Lower lobe of right lung (tissue), 2 donors: Measurements from ENCODE around the gene CCNT2. TPM values are rescaled to one million over a fixed set of nuclear protein-coding genes. Genes with fewer than 3 reads are reported as not detected.
"Not testable (repeated sequence)": the region's sequence is repeated elsewhere in the genome, so short reads cannot be mapped to it uniquely, and the experiment has no call there.

Experiments used
- ATAC-seq, 2 donors: fragments of 200-7000 bp; cut with Tn5 transposase; one replicate each; pipeline ENCODE4 v1.9.1; 2020 to 2022; ENCODE audit warnings: mild to moderate bottlenecking in 2 of 2, moderate library complexity in 2 of 2
- DNase-seq: peaks from one replicate; pipeline ENCODE4 v3.0.0-alpha.2; 2020
- H3K27ac ChIP-seq: fragments of 200-600 bp; one replicate; pipeline ENCODE4 v1.8.0; 2022
- H3K27me3 ChIP-seq: fragments of 200-600 bp; one replicate; pipeline ENCODE4 v1.8.0; 2022; ENCODE audit warnings: low read depth
- H3K36me3 ChIP-seq: fragments of 200-600 bp; one replicate; pipeline ENCODE4 v1.8.0; 2022; ENCODE audit warnings: mild to moderate bottlenecking
- H3K4me1 ChIP-seq: fragments of 200-600 bp; one replicate; pipeline ENCODE4 v1.8.0; 2022
- H3K4me3 ChIP-seq: fragments of 200-600 bp; one replicate; pipeline ENCODE4 v1.8.0; 2022; ENCODE audit warnings: mild to moderate bottlenecking
- H3K9me3 ChIP-seq: fragments of 200-600 bp; one replicate; pipeline ENCODE4 v1.8.0; 2022
- CTCF ChIP-seq: fragments of 200-600 bp; IDR thresholded peaks from one replicate; pipeline ENCODE4 v1.8.0; 2022; ENCODE audit warnings: antibody characterized with exemption, mild to moderate bottlenecking
- intact Hi-C: fragments of 100-400 bp; cut with DNase I; formaldehyde crosslinking; loops from one replicate; pipeline ENCODE4 v1.11.0; 2022
- total RNA-seq: library from RNA; stranded (reverse); fragmentation: NEBNext Ultra II Directional; extraction: Animal tissue kit (Norgen Biotek cat#: 25700); gene quantifications from one replicate; pipeline ENCODE4 v1.2.1, GENCODE V29; 2021
- donor health status: DM: no; HTN: yes; CAD: no; lungs with severe emphysema.

CCNT2 gene
- total RNA-seq, 1 donor from 2014 or later: 44.0 TPM

- Histone ChIP-seq H3K27ac (no peak overlapping the region), H3K4me1 (no peaks in the 10 kb centered on the region), H3K9me3 (no peaks in the 10 kb centered on the region), H3K36me3 (peaks cover 61% of the 10 kb centered on the region), H3K4me3 (no peak overlapping the region), H3K27me3 (no peaks in the 10 kb centered on the region)
- ATAC-seq (peak in 1 of 2 donors; percentile 18), DNase-seq (no peak)
- TF ChIP-seq CTCF: no peak
- intact Hi-C loops: no loop called here
Measured at GRCh38 chr2:134957477-134957876, 38.9 kb downstream of the CCNT2 start.

- H3K9me3 ChIP-seq, H3K4me1 ChIP-seq, H3K27me3 ChIP-seq, H3K36me3 ChIP-seq, DNase-seq, H3K4me3 ChIP-seq, ATAC-seq, H3K27ac ChIP-seq, intact Hi-C loops: not testable (repeated sequence)
Measured at GRCh38 chr2:134967166-134967565, 48.5 kb downstream of the CCNT2 start.

GRCh38 chr2:134973241-134974138 is 54.9 kb downstream of the CCNT2 start:
- TF ChIP-seq CTCF: no peak
- intact Hi-C loops: no loop called here

GRCh38 chr2:134975281-134976009 is 56.8 kb downstream of the CCNT2 start:
- no peaks in the 10 kb centered on the region for H3K36me3 ChIP-seq
- H3K27ac ChIP-seq: no peak overlapping the region
- intact Hi-C loops: no loop called here
- no peak overlapping the region for H3K4me3 ChIP-seq
- DNase-seq (no peak), ATAC-seq (peak in 1 of 2 donors; percentile 49)
- no peaks in the 10 kb centered on the region for H3K4me1 ChIP-seq
- H3K9me3 ChIP-seq: peaks cover 13% of the 10 kb centered on the region
- no peak for TF ChIP-seq CTCF
- no peaks in the 10 kb centered on the region for H3K27me3 ChIP-seq

More at GRCh38 chr2:134973241-134974138, 54.9 kb downstream of the CCNT2 start:
- Histone ChIP-seq H3K9me3 (peaks cover 13% of the 10 kb centered on the region), H3K27me3 (no peaks in the 10 kb centered on the region), H3K36me3 (no peaks in the 10 kb centered on the region), H3K27ac (no peak overlapping the region), H3K4me1 (no peaks in the 10 kb centered on the region), H3K4me3 (no peak overlapping the region)
- no peak for ATAC-seq
- DNase-seq: no peak

GRCh38 chr2:134976074-134976702 is 57.6 kb downstream of the CCNT2 start:
- ATAC-seq (no peak), DNase-seq (no peak)
- TF ChIP-seq CTCF: no peak
- H3K4me3 ChIP-seq: no peak overlapping the region
- H3K9me3 ChIP-seq: peaks cover 13% of the 10 kb centered on the region
- no peak overlapping the region for H3K27ac ChIP-seq
- no peaks in the 10 kb centered on the region for H3K4me1 ChIP-seq
- no peaks in the 10 kb centered on the region for H3K27me3 ChIP-seq
- no peaks in the 10 kb centered on the region for H3K36me3 ChIP-seq
- intact Hi-C loops: no loop called here

- intact Hi-C loops, H3K4me1 ChIP-seq: not testable (repeated sequence)
Measured at GRCh38 chr2:134977104-134977503, 58.5 kb downstream of the CCNT2 start.

More at GRCh38 chr2:134977104-134977503, 58.5 kb downstream of the CCNT2 start:
- H3K27me3 ChIP-seq, H3K4me3 ChIP-seq, DNase-seq, H3K36me3 ChIP-seq, ATAC-seq, H3K27ac ChIP-seq: not testable (repeated sequence)
- H3K9me3 ChIP-seq: peaks cover 13% of the 10 kb centered on the region
